ENCODE measurements around the gene CHRNB4. TPM values are rescaled to one million over a fixed set of nuclear protein-coding genes. Genes with fewer than 3 reads are reported as not detected.

CHRNB4 gene
- total RNA-seq, 1 donor from 2014 or later: 3.9 TPM

GRCh38 chr15:78574944-78575343, 66.1 kb downstream of the CHRNB4 start:
- DNase-seq (ENCODE audit: low read depth, low spot score): no peak
- H3K9me3 Mint-ChIP-seq: no peaks in the 10 kb centered on the region
- H3K27ac Mint-ChIP-seq (ENCODE audit: unreplicated experiment): no peak overlapping the region
- TF ChIP-seq CTCF (conservative IDR thresholded peaks at IDR 0.05): no peak
- no peaks in the 10 kb centered on the region for H3K27me3 Mint-ChIP-seq (ENCODE audit: low read depth)
- no peak overlapping the region for H3K4me3 Mint-ChIP-seq
- H3K4me1 Mint-ChIP-seq: no peaks in the 10 kb centered on the region
- H3K36me3 Mint-ChIP-seq (ENCODE audit: low read depth): no peaks in the 10 kb centered on the region

Other genes starting within 250 kb of the CHRNB4 start
- gene IREB2, start 203.0 kb downstream of the CHRNB4 start, total RNA-seq: 97.2 and 97.6 TPM in 2 replicates
- 0.86 and 1.5 TPM in 2 replicates for gene HYKK, start 133.6 kb downstream of the CHRNB4 start, total RNA-seq
- 315 and 324 TPM in 2 replicates for gene PSMA4, start 100.8 kb downstream of the CHRNB4 start, total RNA-seq
- gene CHRNA5, start 75.7 kb downstream of the CHRNB4 start, total RNA-seq: 23.0 and 23.6 TPM in 2 replicates
- 3.8 and 5.1 TPM in 2 replicates for gene CHRNA3, start 20.2 kb downstream of the CHRNB4 start, total RNA-seq
- 62.9 and 68.2 TPM in 2 replicates for gene ADAMTS7, start 170.3 kb upstream of the CHRNB4 start, total RNA-seq
- gene MORF4L1, start 231.7 kb upstream of the CHRNB4 start, total RNA-seq: 472 and 478 TPM in 2 replicates

Measured in neural crest cell (in vitro differentiated cells).